ENCODE measurements around the gene PCDHGA8. TPM values are rescaled to one million over a fixed set of nuclear protein-coding genes. Genes with fewer than 3 reads are reported as not detected.

The PCDHGA8 gene
- polyA plus RNA-seq, 1 of the 3 experiments (the other 2 are of a cell fraction): 0.12 TPM

DNA sequence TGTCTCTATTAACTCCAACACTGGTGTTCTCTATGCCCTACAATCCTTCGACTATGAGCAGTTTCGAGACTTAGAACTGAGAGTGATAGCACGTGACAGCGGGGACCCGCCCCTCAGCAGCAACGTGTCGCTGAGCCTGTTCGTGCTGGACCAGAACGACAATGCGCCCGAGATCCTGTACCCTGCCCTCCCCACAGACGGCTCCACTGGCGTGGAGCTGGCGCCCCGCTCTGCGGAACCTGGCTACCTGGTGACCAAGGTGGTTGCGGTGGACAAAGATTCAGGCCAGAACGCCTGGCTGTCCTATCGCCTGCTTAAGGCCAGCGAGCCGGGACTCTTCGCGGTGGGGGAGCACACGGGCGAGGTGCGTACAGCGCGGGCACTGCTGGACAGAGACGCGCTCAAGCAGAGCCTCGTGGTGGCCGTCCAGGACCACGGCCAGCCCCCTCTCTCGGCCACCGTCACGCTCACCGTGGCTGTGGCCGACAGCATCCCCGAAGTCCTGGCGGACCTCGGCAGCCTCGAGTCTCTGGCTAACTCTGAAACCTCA lies 30.4 kb downstream of the PCDHGA8 start:
- Histone ChIP-seq H3F3A (replicated peaks; ENCODE audit: insufficient read depth) (no peaks in the 10 kb centered on the region), H4K20me1 (ENCODE audit: insufficient read depth) (no peaks in the 10 kb centered on the region), H2AFZ (ENCODE audit: low read depth) (no peak overlapping the region), H3K4me3 (ENCODE audit: low read depth in 2 of 2, low read length in 1 of 2) (no peak overlapping the region; a peak in 1 of 4 replicates), H3K9me2 (no peaks in the 10 kb centered on the region), H3K9me3 (peaks cover 23% of the 10 kb centered on the region), H3K4me1 (ENCODE audit: control insufficient read depth in 1 of 2, insufficient read depth in 2 of 2, low read depth in 1 of 2, low read length in 1 of 2) (no peaks in the 10 kb centered on the region; a peak in 1 of 4 replicates), H3K27ac (ENCODE audit: low read depth in 2 of 2, low read length in 1 of 2) (no peak overlapping the region), H3K27me3 (ENCODE audit: insufficient read depth) (no peaks in the 10 kb centered on the region), H3K36me3 (replicated peaks in 1 of 2; ENCODE audit: control insufficient read depth in 1 of 2, insufficient read depth in 2 of 2, low read length in 1 of 2) (peaks cover 3 to 71% of the 10 kb centered on the region in 2 experiments), H3K9ac (no peak overlapping the region), H3K79me2 (ENCODE audit: insufficient read depth) (peaks cover 23% of the 10 kb centered on the region), H3K4me2 (no peak overlapping the region)
- CTCF ChIA-PET: interaction anchor here (2.7 kb wide), 1 partner anchor 102 kb away, joined by 7 read pairs; no protein-coding TSS in a partner anchor
- POLR2A ChIA-PET: no interaction called here
- TF ChIP-seq GATA2 (CRISPR knock-in tag; IDR thresholded peaks at IDR 0.05) (no peak), YY1 (IDR thresholded peaks at IDR 0.05; ENCODE audit: low read depth) (no peak), EZH2phosphoT487 (IDR thresholded peaks at IDR 0.05; ENCODE audit: borderline replicate concordance, low read depth) (no peak), RAD21 (IDR thresholded peaks at IDR 0.05; ENCODE audit: low read length) (no peak), JUND (IDR thresholded peaks at IDR 0.05) (no peak), TAF1 (IDR thresholded peaks at IDR 0.05; ENCODE audit: borderline replicate concordance, low read depth, low read length) (no peak), POLR2AphosphoS5 (IDR thresholded peaks at IDR 0.05; ENCODE audit: low read depth, low read length) (no peak), RXRA (IDR thresholded peaks at IDR 0.05; ENCODE audit: borderline replicate concordance, low read depth) (no peak), FOXM1 (IDR thresholded peaks at IDR 0.05; ENCODE audit: low read depth) (no peak), FOSL2 (IDR thresholded peaks at IDR 0.05; ENCODE audit: borderline replicate concordance, low read depth) (no peak)
- TF ChIP-seq, protein P1, sequence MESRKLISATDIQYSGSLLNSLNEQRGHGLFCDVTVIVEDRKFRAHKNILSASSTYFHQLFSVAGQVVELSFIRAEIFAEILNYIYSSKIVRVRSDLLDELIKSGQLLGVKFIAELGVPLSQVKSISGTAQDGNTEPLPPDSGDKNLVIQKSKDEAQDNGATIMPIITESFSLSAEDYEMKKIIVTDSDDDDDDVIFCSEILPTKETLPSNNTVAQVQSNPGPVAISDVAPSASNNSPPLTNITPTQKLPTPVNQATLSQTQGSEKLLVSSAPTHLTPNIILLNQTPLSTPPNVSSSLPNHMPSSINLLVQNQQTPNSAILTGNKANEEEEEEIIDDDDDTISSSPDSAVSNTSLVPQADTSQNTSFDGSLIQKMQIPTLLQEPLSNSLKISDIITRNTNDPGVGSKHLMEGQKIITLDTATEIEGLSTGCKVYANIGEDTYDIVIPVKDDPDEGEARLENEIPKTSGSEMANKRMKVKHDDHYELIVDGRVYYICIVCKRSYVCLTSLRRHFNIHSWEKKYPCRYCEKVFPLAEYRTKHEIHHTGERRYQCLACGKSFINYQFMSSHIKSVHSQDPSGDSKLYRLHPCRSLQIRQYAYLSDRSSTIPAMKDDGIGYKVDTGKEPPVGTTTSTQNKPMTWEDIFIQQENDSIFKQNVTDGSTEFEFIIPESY (IDR thresholded peaks at IDR 0.05; ENCODE audit: borderline replicate concordance, low read depth): no peak
- TF ChIP-seq, protein P2, sequence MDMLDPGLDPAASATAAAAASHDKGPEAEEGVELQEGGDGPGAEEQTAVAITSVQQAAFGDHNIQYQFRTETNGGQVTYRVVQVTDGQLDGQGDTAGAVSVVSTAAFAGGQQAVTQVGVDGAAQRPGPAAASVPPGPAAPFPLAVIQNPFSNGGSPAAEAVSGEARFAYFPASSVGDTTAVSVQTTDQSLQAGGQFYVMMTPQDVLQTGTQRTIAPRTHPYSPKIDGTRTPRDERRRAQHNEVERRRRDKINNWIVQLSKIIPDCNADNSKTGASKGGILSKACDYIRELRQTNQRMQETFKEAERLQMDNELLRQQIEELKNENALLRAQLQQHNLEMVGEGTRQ (IDR thresholded peaks at IDR 0.05; ENCODE audit: borderline replicate concordance, low read depth, low read length): no peak
- TF ChIP-seq, protein P3, sequence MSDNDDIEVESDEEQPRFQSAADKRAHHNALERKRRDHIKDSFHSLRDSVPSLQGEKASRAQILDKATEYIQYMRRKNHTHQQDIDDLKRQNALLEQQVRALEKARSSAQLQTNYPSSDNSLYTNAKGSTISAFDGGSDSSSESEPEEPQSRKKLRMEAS (IDR thresholded peaks at IDR 0.05; ENCODE audit: low read depth): no peak
- TF ChIP-seq, protein P4, sequence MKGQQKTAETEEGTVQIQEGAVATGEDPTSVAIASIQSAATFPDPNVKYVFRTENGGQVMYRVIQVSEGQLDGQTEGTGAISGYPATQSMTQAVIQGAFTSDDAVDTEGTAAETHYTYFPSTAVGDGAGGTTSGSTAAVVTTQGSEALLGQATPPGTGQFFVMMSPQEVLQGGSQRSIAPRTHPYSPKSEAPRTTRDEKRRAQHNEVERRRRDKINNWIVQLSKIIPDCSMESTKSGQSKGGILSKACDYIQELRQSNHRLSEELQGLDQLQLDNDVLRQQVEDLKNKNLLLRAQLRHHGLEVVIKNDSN (IDR thresholded peaks at IDR 0.05; ENCODE audit: borderline replicate concordance, low read depth): no peak
- no peak for DNase-seq
- WGBS (ENCODE audit: low lambda C conversion rate): 93% methylated on average over 27 of the region's 42 CpGs
